CMK (cell line): ENCODE data around the gene MTURN.

ENCODE experiments used
- DNase-seq: peaks from one replicate; pipeline ENCODE4 v3.0.0-alpha.2; 2010; ENCODE audit warnings: low read depth

The MTURN gene

DNA sequence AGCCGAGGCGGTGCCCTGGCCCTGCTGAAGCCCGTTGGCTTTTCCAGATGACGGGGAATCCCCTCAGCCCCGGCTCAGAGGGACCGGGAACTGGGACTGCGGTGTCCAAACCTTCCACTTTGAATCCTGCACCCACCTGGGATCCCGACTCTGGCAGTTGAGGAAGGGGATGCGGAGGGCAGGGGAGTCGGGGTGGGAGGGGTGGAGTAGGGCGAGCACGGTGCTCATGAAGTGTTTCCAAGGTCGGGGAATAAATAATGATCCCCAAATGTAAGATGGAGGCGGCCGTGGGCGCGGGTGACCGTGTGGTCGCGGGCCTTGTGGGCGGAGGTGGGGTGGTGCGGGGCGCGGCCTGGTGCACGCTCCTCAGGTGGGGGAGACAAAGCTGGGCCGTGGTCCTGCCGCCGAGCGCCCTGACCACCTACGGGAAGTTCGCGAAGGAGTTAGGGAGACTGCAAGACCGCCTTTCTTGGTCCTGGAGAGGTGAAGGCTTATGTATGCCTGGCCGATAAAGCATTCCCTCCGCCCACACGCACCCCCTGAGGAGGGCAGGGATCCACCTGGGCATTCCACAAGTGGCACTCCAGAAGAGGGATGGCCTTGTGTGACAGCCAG is 1.4 kb downstream of the MTURN start:
- DNase-seq, result no peak

DNA sequence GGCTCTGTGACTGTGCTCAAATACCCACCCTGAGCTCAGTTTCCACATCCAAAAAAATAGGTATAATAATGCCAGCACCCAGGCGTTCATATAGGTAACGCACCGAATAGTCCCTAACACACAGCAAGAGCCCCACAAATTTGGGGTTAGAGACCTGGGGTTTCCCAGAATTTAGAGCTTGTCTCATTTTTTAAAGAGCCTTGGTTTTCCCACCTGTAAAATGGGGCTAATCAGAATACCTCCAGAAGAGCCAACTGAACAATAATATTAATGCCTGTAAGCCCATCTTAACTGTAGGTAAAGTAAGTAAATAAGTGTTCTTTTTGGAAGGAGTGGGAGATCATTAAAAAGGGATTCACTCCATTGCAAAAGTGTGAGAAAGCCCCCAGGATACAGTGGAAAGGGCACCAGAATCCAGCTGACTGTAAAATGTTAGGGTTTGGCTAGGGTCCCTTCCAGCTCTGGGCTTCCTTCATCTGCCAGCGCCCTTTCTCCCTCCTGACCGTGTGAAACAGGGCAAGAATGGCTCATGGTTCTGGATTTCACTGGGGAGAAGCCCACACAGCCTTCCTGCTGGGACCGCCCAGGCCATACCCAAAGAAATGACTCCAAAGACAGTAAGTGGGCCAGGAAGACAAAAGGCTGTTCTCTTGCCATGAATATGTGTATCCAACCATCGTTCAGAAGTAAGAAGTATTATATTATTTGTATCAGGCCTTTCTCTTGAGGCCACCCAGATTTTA is 2.1 kb downstream of the MTURN start:
- no peak for DNase-seq

DNA sequence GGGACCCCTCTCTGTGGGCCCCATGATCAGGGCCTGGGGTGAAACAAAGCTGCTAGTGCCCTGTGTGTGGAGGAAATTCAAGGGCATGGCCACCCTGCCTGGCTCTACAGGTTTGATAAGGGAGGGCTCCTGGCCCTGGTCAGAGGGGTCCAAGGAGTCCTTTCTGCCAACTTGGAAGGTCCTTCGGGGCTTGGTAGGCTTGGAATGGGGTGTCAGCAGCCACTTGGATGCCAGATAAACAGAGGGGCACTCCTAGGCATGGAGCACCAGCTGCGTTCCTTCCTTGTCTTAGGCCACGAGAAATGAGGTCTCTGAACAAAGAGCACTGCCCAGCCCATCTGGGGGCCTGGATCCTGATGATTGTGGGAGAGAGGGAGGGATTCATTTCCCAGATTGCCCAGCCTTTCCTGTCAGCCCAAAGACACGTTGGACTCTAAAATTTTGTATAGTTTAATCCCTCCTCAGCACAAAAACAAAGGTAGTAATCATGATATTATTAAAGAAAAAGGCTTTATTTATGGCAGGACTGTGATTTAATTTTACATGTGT is 5.1 kb downstream of the MTURN start:
- no peak for DNase-seq

DNA sequence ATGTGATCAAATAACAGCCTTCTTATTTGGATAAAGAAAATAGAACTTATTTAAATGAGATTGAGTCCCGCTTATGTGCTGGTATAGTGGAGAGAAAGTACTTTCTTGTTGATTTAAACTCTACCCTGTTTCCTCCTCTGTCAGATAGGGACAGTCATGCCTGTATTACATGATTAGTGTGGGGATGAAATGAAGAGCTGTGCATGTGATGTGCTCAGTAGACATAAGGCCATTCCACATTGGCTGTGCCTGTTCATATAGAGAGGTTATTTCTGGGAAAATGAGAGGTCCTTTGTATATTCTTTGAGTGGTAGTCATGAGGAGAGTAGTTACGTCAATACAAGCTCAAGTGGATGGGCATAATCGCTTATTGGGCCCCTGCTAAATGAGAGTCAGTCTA is 5.7 kb downstream of the MTURN start:
- DNase-seq, result no peak

DNA sequence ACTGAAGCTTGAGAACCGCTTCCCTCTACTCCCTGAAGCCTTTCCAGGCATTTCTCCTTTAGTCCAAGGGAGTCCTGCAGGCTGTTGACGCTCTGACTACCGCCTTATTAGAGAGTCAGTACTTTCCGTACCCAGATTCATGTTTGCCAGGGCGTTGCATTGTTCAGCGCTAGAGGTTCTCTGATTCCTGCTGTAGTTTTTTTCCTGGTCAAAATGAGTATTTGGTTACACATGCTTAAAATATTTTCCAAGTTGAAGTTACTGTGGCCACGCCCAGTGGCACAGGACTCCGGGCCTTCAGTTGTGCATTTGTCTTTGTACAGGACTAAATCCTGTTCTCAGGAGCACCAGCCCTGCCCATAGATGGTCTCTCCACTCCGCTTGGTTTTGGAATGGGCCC is 7.9 kb downstream of the MTURN start:
- no peak for DNase-seq

DNA sequence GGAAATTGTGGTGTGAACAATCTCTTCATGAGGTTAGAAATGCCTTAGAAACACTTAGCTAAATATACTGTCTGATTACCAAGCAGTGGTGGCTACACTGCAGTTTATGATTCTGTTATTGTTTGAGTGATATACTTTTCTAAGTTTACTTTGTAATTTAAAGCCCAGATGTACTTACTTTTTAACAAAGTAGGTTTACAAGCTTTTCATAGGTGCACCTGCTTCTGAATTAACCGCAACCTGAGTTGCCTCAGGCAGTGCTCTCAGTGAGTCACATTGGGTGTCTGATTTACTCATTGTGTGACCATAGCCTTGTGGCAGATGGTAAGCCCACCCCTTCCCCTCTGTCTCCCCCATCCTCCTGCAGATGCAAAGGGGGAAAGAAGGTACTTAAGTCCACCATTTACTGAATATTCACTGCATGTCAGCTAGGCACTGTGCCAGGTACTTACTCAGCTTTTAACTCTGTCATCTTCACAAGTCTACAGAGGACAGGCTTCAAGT is 9.0 kb downstream of the MTURN start:
- no peak for DNase-seq

DNA sequence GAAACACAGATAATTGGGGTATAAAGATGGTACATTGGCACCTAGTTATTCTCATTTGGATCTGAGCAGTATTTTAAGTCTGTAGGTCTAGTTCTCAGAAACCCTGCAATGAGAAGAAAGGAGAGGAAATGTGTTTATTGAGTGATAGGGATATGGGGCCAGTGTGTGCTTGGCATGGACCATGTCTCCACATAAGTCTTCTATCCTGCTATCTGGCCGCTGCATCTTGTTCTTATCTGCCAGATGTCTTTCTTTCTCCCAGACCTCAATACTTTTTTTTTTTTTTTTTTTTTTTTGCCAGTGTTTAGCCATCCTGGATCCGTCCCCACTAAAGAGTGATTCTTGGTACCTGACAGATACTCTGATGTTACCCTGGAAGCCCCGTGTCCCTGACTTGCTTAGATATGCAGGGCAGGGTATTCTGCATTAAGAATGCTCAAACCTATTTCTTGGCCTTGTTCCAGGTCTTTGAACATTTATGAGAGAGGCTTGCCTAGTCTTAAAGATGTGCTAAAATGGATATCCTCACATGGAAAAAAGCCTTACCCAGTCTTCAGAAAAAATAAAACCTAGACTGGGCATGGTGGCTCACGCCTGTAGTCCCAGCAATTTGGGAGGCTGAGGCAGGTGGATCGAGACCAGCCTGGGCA is 10.0 kb downstream of the MTURN start:
- peak; percentile 83 for DNase-seq

DNA sequence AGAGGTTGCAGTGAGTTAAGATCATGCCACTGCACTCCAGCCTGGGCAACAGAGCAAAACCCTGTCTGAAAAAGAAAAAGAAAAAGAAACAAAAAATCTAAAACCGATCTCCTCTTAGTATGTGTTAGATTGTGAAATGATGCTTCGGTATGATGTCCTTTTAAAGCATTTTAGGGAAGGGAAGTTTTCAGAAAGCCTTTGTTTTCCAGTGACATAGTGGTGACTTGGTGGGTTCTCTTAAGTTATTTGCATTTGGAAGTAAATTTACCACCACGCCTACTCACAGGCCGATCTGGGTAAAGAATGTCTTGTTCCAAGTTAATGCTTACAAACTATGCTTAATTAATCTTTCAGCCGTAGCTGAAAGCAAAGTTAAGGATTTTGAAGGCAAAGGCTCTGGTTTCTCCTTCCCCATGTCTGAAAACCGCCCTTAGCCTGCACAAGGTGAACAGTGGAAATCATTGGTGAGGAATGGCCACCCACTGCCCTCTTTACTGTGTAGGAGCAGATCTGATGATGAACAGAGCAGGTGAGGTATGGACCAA is 10.7 kb downstream of the MTURN start:
- DNase-seq, result no peak

DNA sequence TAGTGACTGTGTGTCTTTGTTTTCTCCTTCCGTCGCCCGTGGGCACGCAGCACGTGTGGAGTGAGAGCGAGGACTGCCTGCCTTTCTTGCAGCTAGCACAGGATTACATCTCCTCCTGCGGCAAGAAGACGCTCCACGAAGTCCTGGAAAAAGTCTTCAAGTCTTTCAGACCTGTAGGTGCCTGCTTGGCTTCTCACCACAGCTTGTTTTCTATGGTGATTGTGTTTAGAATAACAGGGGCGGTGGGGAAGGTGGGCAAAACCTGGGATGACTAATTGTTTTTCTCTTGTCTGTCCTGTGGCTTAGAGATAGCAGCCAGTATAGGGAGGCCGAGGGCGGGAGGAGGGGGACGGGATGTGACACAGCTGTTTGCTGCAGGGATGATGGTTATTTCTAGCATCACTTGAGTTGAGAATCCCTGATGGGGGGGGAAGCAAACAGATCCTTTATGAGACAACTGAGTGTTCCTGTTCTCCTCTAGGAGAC is 11.4 kb downstream of the MTURN start:
- peak; percentile 64 for DNase-seq

DNA sequence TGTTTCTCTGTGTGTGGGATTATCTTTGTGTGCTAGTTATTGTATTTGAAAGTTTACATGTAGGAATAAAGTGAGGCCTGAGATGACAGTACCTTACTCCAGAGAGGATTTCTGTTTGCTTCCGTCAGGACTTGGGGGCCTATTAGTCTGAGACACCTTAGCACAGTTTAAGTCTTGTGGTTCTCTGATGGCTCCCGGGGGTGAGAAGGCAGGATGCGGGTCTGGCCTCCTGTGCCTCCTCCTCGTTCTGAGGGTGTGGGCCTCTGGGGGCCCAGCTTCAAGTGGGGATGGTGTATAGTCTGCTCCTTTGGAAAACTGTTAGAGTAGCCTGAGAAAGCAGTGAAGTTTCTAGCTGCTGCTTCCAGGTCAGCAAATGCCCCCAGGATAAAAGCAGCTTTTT is 12.4 kb downstream of the MTURN start:
- no peak for DNase-seq

DNA sequence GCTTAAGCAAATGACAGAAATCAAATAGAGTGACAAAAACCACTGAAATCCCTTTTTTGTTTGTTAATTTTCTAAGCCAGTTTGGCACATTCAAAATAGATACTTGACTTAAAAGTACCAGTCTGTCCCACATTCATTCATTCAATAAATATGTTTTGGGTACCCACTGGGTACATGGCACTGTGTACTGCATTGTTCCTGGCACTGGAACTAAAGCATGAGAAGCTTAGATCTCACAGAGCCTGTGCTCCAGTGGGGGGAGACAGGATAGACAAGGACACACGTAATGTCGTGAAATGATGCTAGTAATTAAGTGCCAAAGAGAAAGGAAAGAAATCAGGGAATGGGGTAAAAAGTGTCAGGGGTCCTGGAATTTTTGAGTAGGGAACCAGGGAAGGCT is 13.0 kb downstream of the MTURN start:
- no peak for DNase-seq

DNA sequence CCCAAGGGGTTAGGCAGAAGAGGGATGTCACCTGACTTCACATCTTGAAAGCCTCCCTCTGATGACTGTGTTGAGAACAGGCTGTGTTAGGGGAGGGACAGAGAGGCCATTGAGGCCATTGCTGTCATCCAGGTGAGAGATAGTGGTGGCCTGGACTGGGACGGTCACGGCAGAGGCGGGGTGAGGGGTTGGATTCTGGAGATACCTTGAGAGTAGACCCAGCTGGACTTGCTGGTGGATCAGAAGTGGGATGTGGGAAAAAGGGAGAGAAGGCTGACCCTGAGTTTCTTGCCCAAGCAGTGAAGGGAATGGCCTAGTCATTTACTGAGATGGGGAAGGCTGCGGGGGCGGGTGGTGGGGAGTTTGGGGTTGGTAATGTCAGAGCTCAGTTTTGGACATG is 13.6 kb downstream of the MTURN start:
- DNase-seq, result no peak

DNA sequence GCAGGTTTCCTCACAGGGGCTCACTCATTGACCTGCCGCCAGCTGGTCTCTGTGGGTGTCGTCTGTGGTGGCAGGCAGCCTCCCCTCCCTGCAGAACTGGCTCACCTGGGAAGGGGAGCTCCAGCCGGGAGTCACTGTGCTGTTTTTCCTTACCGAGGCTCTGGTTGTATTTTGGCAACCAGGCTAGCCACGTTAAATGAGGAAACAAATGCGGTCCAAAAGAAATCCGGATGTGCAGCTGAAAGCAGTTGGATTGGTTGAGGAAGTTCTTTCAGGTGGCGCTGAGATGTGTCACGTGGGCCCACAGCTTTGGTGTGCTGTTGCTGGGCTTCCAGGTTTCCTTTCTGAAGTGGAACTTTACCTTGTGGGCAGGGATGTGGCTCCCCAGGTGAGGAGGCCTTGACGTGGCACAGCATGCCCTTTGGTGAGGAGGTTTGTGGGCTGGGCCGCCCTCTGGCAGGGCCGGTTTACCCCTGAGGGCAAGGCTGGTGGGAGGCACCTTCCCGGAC is 14.2 kb downstream of the MTURN start:
- DNase-seq, result no peak

DNA sequence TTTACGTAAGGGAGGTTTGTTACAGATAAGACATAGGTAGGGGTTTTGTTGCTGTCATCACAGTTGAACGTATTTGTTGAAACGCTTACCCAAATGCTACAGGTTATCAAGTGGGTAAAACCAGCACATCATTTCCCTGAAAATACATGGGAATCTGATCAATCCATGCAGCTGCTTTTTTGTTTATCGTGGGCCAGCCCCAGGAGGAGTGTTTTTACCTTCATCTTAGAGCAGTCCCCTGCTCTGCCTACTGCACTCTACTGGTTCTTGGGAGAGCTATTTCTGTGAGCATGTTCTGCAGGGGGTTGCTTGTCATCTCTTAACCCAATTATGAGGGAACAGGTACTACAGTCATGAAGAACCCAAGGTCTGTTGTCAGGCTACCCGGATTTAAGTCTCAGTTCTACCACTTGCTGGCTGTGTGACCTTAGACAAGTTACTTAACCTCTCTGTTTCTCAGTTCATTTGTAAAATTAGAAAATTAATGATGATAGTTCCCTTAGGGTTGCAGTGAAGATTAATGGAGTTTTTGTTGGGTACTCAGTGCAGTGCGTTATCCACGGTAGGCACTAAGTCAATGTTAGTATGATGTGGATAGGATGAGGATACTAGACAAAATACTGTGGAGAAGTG is 15.0 kb downstream of the MTURN start:
- no peak for DNase-seq

DNA sequence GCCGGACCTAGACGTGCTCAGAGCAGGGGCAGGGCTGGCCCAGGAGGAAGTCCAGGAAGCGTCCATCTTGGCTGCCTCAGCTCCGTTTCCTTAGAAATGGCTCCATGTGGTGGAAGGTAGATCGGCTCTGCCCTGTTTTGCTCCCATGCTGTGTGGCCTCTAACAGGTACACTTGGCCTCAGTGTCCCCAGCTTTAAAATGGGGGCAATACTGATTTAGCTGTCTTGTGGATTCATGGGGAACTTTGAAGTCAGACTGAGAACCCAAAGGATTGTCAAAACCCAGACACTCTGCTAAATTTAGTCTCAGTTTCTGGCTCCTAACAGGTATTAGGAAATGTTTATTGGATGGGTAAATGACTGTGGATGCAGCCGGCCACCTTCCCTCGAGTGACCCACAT is 15.9 kb downstream of the MTURN start:
- DNase-seq, result no peak

DNA sequence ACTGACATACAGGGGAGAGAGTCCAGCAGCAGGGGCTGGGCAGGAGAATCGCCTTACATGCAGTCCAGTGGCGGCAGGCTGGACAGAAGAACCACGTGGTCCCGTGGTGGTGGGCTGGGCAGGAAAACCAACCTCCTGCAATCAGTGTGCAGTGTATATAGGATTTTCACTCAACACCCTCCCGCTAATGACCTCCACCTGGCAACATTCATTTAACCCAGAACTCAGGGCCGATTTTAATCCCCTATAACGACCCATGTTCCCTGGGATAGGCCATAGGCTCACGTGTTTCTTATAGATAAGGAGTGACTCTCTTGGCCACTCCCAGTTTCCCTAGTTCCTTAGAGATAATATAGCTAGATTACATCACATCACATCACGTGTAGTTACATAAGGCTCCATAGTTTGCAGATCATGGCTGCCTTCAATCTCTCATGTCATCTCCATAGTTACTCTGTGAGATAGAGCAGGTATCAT is 19.4 kb downstream of the MTURN start:
- DNase-seq, result no peak

DNA sequence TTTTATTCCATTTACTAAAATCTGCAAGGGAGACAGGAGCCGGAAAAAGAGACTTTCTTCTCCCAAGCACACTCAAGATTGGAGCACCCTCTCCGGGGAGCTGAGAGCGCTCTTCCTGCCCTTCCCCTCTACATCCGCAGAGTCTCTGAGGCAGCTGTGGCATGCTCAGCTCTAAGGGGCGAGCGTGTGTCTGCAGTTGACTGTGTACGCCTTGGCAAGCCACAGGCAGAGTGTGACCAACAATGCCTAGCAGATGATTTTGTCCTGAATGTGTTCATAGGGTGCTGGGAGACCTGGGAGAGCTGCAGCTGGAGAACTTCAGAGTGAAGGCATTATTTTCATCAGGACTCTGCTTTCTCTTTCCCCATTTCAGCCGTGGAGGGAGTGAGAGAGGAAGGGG is 20.7 kb downstream of the MTURN start:
- no peak for DNase-seq

DNA sequence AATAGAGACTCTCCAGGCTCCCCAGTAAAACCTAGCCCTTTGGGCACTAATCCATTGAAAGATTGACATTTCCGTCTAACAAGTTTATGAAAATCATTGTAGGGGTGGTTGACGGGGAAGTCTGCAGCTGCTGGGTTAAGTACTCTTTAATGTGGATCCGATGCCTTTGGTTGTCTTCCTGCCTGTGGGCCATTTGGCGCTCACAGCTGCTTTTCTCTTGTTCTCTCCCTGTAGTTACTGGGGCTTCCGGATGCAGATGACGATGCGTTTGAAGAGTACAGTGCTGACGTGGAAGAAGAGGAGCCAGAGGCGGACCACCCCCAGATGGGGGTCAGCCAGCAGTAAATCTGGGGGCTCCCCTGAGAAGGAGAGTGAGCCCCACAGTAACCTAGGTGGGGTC is 22.4 kb downstream of the MTURN start:
- no peak for DNase-seq

DNA sequence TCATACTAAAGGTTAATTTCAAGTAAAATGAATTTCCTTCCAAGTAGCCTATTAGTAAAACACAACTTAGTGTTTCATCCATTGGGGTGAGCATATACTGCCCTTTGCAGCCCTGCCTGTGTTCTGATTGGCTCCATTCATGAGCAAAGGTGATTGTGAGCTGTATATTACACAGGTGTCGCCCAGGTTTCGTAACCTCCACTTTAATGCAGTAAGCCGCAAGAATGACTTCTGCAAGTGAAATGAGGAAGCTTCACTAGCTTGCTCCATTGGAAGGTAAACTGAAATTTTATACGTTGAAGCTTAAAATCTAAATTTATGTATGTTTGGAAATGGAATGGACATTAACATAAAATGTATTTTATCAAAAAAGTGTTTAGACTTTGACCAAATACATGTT is 24.4 kb downstream of the MTURN start:
- no peak for DNase-seq

DNA sequence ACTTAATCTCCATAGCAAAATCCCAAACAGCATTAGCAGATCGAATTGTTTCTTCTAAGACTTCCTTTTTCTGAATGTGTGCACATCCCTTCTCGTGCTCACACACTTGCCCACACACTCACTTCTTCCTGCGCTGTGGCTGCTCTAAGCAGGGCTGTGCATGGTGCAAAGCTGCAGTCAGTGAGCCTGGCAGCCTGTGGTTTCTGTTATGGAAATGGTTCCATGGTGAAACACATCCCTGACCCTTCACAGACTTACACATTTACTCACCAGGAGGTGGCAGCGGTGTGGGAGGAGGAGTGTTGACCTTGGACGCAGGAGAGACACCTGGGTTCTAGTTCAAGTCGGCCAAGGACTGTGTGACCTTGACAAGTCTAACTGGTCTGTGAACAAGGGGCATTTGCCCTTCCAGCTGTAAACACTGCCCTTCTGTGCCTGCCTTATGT is 24.9 kb downstream of the MTURN start:
- DNase-seq, result no peak

DNA sequence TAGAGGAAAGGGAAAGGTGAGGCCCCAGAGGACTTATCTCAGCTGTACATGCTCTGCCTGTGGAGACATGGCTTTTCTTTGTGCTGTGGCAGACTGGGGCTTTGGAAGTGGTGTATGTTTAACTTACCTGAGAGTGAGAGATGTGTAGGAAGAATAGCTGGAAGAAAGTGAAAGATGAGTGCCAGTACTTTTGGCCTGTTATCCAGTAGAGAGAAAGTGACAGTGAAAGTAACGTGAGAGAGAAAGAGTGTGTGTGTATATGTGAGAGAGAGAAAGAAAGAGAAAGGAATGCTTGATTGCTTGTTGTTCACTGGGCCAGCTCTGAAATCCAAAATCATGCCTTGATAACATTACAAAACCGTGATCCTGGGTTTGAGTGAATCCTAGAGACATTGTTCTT is 25.5 kb downstream of the MTURN start:
- no peak for DNase-seq

DNA sequence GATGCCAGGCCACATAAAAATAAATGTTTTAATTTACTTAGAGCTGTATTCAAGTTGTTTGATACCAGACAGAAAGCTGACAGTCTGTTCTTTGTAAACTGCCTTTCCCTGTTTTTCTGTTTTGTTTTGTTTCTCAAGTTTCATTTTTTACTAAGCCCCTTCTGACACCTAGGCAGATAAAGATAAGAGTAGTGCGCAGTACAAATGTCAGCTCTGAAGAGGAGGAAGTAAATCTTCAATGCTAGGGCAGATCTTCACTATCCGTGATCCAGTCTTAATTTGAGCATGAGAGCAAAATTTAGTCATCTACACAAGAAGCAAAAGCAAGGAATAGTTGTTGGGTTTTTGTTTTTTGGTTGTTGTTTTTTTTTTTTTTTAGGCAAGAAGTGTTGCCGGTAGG is 27.3 kb downstream of the MTURN start:
- no peak for DNase-seq
